Epithelial cell of esophagus (primary cell): ENCODE data around the gene TNFRSF13B.
"Not testable (repeated sequence)": the region's sequence is repeated elsewhere in the genome, so short reads cannot be mapped to it uniquely, and the experiment has no call there.

Experiments used
- DNase-seq: peaks from one replicate; pipeline ENCODE4 v3.0.0; 2010; ENCODE audit warnings: low read depth
- H3K4me3 ChIP-seq: 2 replicates; pipeline ENCODE4 v1.5.1; 2011; ENCODE audit warnings: mild to moderate bottlenecking, low read length, control low read depth
- TF ChIP-seq, protein P1 (sequence below): IDR thresholded peaks from 2 replicates; pipeline ENCODE4 v1.5.1; 2011; ENCODE audit warnings: low read depth, mild to moderate bottlenecking, low read length, control low read depth, inconsistent platforms; ENCODE audit not compliant: insufficient read depth; ENCODE audit errors: missing control alignments

Gene TNFRSF13B

DNA sequence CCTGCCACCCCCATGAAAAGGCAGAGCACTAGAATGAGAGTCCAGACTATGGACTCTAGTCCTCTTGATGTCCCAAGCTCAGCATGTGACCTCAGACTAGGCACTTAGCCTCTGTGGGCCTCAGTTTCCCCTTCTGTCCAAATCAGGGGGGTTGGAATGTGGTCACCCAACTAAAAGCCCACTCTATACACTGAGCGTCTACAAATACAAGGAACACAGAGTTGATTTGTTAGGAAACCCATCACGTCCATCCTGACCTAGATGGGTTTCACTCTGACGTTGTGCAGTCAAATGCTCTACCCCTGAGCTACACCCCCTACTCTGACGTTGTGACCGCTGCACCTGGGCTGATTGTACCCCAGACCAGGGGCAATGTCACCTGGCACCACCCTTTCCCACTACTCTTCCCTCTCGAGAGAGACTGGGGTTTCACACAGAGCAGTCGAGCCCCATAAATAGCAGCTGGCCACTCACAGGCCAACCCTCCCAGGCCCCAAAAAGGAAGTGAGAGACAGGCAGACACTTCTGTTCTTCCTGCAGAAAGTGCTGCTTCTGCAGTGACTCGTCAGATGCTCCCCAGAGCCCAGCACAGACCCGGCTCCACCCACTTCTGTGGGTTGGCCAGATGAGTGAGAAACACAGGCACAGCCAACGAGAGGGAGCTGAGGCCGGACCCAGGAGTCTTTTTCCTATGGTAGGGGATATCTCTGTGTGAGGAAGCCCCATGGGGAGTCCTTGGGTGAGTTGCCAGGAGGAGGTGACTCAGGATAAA is 16.1 kb upstream of the TNFRSF13B start:
- peak; percentile 60 for DNase-seq
- H3K4me3 ChIP-seq: no peak overlapping the region
- TF ChIP-seq, protein P1, sequence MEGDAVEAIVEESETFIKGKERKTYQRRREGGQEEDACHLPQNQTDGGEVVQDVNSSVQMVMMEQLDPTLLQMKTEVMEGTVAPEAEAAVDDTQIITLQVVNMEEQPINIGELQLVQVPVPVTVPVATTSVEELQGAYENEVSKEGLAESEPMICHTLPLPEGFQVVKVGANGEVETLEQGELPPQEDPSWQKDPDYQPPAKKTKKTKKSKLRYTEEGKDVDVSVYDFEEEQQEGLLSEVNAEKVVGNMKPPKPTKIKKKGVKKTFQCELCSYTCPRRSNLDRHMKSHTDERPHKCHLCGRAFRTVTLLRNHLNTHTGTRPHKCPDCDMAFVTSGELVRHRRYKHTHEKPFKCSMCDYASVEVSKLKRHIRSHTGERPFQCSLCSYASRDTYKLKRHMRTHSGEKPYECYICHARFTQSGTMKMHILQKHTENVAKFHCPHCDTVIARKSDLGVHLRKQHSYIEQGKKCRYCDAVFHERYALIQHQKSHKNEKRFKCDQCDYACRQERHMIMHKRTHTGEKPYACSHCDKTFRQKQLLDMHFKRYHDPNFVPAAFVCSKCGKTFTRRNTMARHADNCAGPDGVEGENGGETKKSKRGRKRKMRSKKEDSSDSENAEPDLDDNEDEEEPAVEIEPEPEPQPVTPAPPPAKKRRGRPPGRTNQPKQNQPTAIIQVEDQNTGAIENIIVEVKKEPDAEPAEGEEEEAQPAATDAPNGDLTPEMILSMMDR: no peak

DNA sequence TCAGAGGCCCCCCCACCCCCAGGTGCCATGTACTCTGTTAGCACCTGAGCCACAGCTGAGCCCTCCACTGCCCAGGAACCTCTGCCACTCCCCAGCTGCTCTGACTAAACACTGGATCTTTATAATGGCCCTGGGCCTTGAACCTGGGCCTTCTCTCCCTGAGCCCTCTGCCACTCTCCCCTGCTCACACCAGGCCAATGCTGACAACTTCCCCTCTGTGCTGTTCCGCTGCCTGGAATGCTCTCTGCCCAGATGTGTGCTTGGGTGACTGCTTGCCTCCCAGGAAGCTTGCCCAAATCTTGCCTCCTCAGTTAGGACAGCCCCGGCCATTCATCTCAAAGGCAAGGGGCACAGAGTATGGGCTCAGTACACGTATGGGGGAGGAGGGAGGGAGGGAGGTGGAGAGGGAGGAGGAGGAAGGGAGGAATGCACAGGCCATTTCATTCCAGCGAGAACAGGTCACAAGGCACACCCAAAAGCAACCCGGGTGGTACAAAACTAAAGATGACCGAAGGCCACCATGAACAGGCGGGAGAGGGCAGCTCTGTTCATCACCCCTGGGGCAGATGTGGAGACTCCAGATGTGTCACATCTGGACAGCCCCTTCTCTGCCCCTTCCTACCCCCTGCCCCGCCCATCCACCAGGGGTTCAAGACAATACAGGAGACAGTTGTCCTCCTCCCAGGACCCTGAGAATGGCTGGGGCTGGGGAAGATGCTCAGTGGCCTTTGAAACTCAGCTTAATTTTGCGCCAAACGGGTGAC is 15.3 kb upstream of the TNFRSF13B start:
- TF ChIP-seq, protein P1: no peak
- no peak overlapping the region for H3K4me3 ChIP-seq
- DNase-seq: no peak

DNA sequence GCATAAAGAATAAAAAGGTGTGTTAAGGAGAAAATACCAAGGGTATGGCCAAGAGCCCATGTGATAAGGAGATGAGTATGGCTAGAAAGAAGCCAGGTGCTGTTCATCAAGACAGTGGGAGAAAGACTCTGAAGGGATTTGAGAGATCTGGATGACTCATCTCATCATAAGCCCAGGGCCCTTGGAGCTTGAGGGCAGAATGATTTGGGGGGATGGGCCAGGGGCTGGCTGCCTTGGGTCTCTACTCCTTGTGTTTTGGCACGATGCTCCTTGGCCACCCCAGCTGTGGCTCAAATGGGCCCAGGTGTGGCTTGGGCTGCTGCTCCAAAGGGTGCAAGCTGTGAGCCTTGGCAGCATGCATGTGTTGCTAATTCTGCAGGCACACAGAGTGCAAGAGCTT is 14.5 kb upstream of the TNFRSF13B start:
- H3K4me3 ChIP-seq: no peak overlapping the region
- TF ChIP-seq, protein P1: no peak
- peak; percentile 10 for DNase-seq

DNA sequence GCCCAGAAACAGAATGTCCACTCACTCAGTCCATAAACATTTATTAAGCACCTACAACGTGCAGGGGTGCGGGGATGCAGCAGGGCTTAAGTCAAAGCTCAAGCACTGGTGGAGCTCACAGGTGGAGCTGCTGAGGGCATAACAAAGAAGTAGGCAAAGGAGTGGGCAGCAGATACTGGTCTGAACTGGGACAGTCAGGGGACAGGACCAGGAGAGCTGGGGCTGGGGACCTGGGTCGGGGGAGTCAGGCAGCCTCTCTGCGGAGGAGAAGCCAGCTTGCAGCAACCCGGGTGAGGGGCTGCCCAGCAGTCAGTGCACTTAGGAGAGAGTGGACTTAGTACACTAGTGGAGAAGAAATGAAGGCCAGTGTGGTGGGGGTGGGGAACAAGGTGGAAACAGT is 10.0 kb upstream of the TNFRSF13B start:
- DNase-seq: no peak
- no peak overlapping the region for H3K4me3 ChIP-seq
- TF ChIP-seq, protein P1: no peak

DNA sequence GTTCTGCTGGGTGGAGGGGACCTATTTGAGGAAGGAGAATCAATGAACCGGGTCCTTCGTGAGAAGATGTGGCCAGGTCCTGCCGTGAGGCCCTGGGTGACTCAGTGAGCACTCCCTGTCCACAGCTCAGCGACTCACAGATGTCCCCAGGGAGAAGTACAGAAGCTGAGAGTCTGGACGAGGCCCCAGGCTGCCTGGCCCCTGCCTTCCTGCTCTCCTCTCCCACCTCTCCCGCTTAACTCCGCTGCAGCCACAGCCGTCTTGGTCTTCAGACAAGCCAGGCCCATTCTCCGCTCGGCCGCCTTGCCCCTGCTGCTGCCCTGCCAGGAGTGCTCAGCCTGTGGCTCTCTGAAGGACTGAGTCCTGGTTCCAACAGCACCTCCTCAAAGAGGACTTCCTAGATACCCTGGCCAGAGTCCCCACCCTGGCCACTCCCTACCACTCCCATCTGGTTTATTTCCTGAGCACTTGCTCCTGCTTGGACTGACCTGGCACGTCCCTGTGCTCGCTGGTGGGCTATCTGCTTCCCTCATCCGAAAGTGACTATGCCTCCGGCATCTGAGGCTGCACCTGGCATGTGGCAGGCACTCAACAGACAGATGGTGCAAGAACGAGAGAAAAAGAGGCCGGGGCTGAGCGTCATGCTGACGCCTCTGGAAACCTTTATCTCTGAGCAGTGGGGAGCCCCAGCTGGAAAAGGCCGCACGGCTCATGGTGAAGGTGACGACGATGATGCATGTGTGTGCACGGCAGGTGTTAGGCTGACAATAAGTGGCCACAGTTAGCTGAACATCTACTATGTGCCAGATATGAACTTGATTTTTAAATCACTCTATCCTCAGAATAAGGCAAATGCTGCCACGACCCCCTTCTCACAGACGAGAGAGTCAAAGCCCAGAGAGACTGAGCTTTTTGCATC is 9.2 kb upstream of the TNFRSF13B start:
- TF ChIP-seq, protein P1: no peak
- H3K4me3 ChIP-seq: no peak overlapping the region

DNA sequence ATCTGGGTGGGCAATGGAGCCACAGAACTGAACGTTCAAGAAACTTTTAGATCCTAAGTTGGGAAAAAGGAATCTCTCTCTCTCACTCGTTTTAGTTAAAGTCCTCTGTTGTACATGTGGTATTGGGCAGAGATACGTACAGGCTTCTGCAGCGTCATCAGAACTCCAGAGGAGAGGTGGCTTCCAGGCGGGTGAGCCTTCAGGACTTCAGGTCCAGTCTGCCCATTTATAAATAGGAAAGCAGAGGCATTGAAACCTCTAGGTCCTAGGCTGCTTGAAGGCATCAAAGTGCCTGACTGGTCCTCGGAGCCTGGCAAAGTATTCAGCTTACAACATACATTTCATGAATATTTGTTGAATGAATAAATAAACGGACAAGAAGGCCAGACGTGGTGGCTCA is 8.1 kb upstream of the TNFRSF13B start:
- TF ChIP-seq, protein P1: no peak
- H3K4me3 ChIP-seq: no peak overlapping the region
- DNase-seq: no peak

More for the DNA sequence above, 9.2 kb upstream of the TNFRSF13B start:
- DNase-seq: peak; percentile 16

DNA sequence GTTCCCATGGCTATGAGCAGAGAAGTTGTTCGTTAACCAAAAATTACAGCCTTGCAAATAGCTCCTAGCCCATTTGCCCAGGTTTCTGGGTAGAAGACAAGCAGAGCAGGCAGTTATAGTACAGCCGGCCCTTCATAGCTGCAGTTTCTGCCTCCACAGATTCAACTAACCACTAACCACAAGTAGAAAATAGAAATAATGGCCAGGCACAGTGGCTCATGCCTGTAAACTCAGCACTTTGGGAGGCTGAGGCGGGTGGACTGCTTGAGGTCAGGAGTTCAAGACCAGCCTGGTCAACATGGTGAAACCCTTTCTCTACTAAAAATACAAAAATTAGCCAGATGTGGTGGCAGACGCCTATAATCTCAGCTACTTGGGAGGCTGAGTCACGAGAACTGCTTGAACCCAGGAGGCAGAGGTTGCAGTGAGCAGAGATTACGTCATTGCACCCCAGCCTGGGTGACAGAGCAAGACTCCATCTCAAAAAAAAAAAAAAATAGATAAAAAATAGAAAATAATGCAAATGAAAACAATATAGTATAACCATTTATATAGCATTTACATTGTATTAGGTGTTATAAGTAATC is 7.4 kb upstream of the TNFRSF13B start:
- not testable (repeated sequence) for H3K4me3 ChIP-seq, DNase-seq
